Activated effector memory CD4-positive, alpha-beta T cell treated with Interleukin-2 at 50 U/mL for 16 hours (primary cell): ENCODE measurements around the gene RMRP.

Source experiments
- DNase-seq: peaks from one replicate; pipeline ENCODE4 v3.0.0-alpha.2; 2020

The RMRP gene

DNA sequence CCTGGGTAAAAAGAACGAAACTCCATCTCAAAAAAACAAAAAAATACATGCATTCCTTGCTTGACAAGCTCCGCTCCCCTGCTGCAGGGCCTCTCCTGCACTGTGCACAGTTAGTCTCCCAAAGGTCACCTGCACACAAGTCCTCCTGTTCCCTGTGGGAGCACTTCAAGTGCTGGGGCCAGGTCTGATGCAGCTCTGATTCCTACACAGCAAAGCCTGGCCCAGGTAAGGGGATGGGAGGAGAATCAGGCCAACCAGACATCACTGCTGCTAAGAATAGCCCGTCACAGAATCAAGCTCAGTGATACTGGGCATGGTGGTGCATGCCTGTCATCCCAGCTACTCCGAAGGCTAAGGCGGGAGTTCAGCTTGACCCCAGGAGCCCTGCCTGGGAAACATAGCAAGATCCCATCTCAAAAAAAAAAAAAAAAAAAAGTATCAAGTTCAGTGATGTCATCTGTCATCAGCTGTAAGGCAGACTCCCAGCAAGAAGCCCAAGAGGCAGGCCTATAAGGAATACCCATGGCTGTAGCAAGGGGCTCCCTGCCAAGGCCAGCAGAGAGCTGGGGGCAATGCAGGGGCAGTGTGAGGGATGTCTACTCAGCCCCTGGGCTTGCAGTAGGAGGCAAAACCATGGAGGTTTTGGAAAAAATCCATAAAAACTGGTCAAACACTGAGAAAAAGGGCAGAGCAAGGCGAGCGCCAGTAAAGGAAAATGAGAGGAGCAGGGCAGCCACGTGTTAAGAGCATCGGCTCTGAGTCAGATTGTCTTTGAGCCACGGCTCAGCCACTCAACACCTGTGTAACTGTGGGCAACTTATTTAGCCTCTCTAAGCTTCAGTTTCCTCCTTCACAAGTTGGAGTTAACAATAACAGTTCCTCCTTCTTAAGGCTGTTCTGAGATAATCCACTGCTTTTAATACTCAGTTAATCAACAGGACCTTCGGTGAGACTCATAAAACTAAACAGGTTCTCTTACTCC is 28.7 kb upstream of the RMRP start:
- DNase-seq: no peak

DNA sequence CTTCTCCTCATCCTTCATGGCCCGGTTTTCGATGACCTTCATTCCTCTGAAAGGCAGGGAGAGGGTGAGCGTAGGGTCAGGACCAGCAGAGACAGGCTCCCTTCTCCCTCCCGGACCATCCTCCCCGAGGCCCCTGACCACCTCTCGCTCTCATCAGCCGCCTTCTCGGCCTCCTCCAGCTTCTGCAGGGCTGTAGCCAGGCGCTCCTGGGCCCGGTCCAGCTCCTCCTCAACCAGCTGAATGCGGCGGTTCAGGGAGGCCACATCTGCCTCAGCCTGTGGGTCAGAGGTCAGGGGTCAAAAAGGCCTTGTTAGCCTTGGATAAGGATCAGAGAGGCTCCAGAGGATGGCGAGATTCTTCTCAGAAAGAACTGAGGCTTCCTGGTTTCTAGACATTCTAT is 27.7 kb upstream of the RMRP start:
- no peak for DNase-seq

DNA sequence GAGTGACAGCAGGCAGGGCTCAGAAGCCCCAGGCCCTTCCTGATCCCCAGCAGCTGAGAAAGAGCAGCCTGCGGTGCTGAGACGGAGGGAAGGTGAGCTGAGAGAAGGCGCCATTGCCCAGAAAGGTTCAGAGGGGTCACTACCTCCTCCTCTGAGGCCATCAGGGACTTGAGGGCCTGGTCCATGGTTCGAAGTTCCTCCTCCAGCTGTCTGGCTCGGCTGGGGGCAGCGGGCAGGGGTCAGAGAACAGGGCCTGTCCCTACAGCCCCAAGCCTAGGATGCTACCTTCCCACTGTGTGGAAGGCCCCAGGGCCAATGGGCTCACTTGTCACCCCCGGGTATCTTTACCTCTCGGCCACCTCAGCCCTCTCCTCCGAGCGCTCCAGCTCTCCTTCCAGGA is 27.1 kb upstream of the RMRP start:
- DNase-seq: no peak

DNA sequence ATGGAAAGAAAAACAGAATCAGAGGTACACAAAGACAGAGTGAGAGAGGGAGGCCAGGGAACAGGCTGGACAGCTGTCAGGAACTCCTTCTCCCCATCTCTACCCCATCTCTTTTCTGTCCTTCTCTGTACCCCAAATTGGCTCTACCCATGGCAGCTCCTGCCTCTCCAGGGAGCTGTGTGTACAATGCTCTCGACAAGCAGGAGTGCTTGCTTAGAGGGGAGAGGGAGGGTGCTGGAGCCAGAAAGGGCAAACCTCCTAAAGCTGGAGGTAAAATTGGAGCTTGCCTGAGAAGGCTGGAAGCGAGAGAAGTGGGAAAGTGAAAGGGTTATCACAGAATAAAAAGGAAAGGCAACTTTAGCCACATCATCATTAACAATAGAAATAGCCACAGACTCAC is 25.5 kb upstream of the RMRP start:
- no peak for DNase-seq

DNA sequence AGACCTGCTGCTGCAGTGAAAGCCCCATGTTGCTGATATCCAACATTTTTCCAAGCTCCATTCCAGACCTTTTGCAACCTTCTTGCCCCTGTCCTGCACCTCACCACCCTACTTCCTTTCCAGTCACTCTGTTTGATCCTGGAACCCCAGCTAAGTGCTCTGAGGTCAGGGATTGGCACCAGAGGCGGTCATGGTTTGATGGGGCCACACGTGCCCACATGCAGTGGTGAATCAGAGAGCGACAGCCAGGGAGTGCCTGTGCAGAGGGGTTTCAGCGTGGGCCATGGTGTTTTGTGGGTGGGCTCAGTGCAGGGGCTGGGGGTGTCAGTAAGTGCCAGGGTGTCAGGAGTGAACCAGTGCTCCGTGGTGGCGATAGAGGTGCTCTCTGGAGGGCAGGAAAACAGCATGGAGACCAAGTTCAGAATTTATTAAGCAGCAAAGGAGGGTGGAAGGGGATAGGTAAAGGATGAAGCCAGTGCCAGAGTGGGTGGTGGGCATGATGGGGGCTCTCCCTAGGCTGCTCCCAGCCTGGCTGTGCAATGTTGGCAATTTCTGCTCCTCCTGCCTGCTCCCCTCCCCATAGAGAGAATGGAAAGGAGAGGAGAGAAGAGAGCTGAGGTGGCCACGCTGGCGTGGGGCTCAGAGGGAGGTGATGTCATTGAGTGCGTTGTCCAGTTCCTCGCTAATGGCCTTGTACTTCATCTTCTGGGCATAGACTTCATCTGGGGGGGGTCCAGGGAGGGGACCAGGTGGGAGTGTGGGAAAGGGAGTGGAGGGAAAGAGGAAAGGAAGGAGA is 24.9 kb upstream of the RMRP start:
- no peak for DNase-seq

DNA sequence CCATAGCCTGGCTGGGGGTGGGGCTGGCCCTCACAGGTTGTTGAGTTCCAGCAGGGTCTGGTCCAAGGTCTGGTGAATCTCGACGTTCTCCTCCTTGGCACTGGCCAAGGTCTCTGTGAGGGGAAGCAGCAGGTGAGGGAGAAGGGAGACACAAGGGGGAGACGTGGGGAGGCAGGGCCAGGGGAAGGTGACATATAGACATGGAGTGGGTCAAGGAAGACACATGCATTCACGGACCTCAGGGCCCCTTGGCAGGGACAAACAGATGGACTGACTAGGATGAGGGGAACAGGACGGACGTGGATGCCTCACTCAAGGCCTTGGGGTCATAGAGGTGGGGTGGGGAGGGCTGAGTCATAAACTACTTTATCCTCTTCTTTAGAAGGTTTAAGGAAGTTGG is 24.2 kb upstream of the RMRP start:
- DNase-seq: no peak

DNA sequence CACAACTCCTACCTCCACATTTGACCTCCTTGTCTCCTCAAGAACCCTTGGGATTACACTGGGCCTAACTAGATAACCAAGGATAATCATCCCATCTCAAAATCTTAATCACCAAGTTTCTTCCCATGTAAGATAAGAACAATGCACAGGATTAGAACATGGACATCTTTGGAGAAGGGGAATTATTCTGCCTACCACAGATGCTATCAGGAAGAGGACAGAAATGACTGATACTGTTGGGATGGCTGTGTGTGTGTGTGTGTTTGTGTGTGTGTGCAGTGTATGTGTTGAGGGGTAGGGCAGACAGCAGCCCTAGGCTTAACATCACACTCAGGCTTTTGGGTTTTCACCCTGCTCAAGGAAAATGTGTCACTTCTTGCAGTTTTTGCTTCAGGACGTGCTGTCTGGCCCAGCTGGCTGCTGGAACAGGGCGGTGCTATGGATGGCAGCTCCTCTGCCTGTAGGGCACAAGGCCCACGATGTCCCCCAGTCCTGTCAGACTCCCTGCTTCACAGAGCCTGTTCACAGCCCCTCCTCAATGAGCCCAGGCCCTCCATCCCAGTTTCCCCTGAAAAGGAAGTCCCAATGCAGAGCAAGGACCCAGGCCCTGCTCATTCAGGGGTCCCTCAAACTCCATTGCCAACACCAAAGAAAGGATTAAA is 23.7 kb upstream of the RMRP start:
- DNase-seq: no peak

DNA sequence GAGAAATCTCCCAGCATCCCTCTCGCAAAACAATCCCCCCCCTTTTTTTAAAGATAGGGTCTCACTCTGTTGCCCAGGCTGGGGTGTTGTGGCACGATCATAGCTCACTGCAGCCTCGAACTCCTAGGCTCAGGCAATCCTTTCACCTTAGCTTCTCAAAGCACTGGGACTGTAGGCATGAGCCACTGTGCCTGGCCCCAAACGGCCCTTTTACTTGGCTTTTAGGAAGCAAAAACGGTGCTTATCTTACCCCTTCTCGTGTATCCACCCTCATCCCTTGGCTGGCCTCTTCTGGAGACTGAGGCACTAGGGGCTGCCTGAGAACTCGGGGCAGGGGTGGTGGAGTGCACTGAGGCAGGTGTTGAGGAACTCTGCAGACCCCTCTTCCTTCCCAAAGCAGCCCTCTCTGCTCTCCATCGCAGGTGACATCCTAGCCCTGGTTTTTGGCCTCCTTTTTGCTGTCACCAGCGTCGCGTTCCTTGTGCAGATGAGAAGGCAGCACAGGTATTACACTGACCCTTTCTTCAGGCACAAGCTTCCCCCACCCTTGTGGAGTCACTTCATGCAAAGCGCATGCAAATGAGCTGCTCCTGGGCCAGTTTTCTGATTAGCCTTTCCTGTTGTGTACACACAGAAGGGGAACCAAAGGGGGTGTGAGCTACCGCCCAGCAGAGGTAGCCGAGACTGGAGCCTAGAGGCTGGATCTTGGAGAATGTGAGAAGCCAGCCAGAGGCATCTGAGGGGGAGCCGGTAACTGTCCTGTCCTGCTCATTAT is 22.7 kb upstream of the RMRP start:
- DNase-seq: no peak

DNA sequence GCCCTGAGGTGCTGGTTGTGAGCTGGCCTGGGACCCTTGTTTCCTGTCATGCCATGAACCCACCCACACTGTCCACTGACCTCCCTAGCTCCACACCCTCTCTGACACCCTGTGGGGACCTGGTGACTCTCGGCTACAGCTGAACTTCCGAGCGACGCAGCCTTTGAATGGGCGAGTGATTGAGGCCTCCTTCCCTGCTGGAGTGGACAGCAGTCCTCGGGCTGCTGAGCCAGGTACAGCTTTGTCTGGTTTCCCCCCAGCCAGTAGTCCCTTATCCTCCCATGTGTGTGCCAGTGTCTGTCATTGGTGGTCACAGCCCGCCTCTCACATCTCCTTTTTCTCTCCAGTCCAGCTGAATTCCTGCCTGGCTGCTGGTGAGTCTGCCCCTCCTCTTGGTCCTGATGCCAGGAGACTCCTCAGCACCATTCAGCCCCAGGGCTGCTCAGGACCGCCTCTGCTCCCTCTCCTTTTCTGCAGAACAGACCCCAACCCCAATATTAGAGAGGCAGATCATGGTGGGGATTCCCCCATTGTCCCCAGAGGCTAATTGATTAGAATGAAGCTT is 22.0 kb upstream of the RMRP start:
- DNase-seq: no peak

DNA sequence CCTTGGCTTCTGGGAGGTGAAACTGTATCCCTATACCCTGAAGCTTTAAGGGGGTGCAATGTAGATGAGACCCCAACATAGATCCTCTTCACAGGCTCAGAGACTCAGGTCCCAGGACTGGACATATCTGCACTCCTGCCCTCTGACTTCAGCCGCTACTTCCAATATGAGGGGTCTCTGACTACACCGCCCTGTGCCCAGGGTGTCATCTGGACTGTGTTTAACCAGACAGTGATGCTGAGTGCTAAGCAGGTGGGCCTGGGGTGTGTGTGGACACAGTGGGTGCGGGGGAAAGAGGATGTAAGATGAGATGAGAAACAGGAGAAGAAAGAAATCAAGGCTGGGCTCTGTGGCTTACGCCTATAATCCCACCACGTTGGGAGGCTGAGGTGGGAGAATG is 21.3 kb upstream of the RMRP start:
- no peak for DNase-seq

DNA sequence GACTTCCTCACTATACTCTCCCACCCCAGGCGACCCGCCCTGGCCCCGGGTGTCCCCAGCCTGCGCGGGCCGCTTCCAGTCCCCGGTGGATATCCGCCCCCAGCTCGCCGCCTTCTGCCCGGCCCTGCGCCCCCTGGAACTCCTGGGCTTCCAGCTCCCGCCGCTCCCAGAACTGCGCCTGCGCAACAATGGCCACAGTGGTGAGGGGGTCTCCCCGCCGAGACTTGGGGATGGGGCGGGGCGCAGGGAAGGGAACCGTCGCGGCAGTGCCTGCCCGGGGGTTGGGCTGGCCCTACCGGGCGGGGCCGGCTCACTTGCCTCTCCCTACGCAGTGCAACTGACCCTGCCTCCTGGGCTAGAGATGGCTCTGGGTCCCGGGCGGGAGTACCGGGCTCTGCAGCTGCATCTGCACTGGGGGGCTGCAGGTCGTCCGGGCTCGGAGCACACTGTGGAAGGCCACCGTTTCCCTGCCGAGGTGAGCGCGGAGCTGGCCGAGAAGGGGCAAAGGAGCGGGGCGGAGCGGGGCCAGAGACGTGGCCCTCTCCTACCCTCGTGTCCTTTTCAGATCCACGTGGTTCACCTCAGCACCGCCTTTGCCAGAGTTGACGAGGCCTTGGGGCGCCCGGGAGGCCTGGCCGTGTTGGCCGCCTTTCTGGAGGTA is 18.0 kb upstream of the RMRP start:
- DNase-seq: no peak

DNA sequence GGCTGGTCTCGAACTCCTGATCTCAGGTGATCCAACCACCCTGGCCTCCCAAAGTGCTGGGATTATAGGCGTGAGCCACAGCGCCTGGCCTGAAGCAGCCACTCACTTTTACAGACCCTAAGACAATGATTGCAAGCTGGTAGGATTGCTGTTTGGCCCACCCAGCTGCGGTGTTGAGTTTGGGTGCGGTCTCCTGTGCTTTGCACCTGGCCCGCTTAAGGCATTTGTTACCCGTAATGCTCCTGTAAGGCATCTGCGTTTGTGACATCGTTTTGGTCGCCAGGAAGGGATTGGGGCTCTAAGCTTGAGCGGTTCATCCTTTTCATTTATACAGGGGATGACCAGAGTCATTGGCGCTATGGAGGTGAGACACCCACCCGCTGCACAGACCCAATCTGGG is 17.4 kb upstream of the RMRP start:
- no peak for DNase-seq

DNA sequence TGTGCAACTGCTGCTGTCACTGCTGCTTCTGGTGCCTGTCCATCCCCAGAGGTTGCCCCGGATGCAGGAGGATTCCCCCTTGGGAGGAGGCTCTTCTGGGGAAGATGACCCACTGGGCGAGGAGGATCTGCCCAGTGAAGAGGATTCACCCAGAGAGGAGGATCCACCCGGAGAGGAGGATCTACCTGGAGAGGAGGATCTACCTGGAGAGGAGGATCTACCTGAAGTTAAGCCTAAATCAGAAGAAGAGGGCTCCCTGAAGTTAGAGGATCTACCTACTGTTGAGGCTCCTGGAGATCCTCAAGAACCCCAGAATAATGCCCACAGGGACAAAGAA is 16.2 kb upstream of the RMRP start:
- DNase-seq: no peak

DNA sequence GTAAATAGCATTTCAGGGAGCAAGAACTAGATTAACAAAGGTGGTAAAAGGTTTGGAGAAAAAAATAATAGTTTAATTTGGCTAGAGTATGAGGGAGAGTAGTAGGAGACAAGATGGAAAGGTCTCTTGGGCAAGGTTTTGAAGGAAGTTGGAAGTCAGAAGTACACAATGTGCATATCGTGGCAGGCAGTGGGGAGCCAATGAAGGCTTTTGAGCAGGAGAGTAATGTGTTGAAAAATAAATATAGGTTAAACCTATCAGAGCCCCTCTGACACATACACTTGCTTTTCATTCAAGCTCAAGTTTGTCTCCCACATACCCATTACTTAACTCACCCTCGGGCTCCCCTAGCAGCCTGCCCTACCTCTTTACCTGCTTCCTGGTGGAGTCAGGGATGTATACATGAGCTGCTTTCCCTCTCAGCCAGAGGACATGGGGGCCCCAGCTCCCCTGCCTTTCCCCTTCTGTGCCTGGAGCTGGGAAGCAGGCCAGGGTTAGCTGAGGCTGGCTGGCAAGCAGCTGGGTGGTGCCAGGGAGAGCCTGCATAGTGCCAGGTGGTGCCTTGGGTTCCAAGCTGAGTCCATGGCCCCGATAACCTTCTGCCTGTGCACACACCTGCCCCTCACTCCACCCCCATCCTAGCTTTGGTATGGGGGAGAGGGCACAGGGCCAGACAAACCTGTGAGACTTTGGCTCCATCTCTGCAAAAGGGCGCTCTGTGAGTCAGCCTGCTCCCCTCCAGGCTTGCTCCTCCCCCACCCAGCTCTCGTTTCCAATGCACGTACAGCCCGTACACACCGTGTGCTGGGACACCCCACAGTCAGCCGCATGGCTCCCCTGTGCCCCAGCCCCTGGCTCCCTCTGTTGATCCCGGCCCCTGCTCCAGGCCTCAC is 15.6 kb upstream of the RMRP start, which contains the start of gene CA9:
CA9 (plus strand) TSS at position 797 of the 893 bp plus-strand sequence; CDS start at position 829, 32 bp downstream.
- no peak for DNase-seq

DNA sequence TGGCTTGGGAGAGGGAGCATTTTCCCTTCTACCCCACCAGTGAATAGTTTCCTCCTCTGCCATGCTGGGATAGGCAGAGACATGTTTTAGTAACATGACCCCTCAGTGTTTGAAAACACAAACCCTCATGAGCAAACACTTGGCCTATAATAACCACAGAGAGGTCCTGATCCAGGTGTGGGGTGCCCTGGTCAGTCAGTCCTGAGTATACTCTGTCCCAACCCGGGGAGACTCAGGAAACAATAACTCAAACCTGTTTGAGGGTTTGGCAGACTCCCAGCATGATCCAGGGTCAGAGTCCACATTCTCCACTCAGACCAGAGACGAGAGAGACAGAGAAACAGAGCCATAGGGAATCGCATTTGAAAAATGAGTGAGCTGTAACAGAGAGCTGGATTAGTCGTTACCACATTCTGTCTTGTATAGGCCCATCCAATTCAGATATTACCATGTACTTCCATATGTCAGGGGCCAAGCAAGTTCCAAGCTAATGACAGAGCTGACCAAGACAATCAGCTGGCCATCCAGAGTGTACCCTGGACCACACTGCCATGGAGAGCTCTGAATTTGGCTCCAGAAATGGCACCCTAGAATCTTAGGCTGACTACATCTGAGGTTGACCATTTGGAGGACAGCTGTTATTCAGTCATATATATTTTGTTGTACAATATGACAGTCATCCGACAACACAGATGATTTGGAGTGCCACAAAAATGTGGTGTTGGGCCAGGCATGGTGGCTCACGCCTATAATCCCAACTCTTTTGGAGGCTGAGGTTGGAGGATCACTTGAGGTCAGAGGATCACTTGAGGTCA is 11.7 kb upstream of the RMRP start:
- DNase-seq: no peak

DNA sequence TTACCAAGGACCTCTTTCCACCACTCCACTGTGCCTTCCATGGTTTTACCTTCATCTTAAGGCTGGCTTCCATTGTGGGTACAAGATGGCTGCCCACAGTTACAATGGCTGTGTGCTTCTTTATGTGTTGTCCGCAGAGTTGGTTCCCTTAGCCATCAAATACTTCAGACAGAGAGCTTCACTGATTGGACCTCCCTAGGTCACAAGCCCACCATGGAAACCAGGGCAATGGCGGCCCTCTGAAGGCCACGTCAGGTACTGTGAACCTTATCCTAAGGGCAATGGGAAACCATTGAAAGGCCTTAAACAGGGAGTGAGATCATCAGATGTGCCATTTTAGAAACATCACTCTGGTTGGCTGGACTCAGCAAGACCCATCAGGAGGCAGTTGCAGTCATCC is 10.1 kb upstream of the RMRP start:
- no peak for DNase-seq

DNA sequence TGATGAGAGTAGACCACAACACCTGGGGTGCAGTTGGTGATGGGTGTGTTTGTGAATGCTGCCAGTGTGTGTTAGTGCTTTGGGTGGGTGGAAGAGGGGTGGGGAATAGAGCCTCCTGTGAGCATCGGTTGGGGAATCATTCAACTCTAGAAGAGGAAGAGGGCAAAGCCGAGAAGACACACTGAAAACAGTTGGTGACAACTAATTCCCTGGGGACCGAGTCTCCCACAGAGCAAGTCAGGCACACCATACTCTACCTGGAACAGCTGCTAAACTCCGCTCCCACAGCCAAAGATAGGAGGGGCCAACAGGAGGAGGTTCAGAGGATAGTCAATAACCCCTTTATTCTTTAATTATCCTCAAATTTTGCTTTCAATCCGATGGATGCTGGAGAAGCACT is 8.7 kb upstream of the RMRP start:
- DNase-seq: no peak

DNA sequence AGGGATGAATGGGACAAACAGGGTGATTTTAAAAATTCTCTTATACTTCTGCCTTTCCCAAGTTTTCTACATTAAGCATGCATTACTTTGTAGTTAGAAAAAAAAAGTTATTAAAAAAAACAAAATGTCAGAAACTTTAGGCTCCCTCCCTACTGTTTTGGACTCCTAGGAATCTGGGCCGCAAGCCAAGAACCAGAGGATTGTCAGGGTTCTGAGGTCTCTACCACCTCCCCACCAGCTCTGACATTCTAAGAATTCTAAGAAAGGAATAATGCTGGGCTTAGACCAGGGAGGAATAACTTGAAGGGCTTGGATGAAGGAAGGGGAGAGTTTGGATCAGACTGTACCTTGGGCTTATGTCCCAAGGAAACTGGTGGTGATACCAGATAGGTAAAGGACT is 8.2 kb upstream of the RMRP start:
- no peak for DNase-seq

DNA sequence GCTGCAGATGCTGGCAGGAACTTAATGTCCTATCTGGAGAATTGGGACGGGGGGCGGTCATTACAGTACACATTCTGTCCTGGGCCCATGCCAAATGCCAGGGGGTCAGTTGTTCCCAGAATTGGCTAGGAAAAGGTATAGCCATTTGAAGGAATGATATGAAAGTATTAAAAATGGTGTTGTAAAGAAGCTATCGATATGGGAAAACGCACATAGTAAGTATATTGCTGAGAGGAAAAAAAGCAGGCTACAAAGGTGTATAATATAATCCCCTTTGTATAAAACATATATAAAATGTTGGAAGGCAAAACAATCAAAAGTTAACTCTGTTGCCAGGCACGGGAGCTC is 7.6 kb upstream of the RMRP start:
- DNase-seq: no peak
